ENCODE measurements around the gene USP12.

USP12 gene

GRCh38 chr13:27035892-27036235 lies 135.7 kb downstream of the USP12 start:
- no peak for DNase-seq (ENCODE audit: low read depth)

GRCh38 chr13:27034678-27035111 lies 136.9 kb downstream of the USP12 start:
- DNase-seq (ENCODE audit: low read depth): no peak

- no peak for DNase-seq (ENCODE audit: low read depth)
Measured at GRCh38 chr13:27028683-27029480, 142.7 kb downstream of the USP12 start.

GRCh38 chr13:27027086-27027667 lies 144.4 kb downstream of the USP12 start:
- DNase-seq (ENCODE audit: low read depth): no peak

GRCh38 chr13:27026396-27026795 lies 145.2 kb downstream of the USP12 start:
- DNase-seq (ENCODE audit: low read depth): no peak

- DNase-seq (ENCODE audit: low read depth): no peak
Measured at GRCh38 chr13:27024776-27025492, 146.7 kb downstream of the USP12 start.

GRCh38 chr13:27024074-27024461 lies 147.5 kb downstream of the USP12 start:
- DNase-seq (ENCODE audit: low read depth): no peak

GRCh38 chr13:27023385-27024073 lies 148.1 kb downstream of the USP12 start:
- no peak for DNase-seq (ENCODE audit: low read depth)

- no peak for DNase-seq (ENCODE audit: low read depth)
Measured at GRCh38 chr13:27022571-27023311, 148.9 kb downstream of the USP12 start.

GRCh38 chr13:27020415-27020814 lies 151.2 kb downstream of the USP12 start:
- DNase-seq (ENCODE audit: low read depth): no peak

- DNase-seq (ENCODE audit: low read depth): no peak
Measured at GRCh38 chr13:27018882-27019281, 152.7 kb downstream of the USP12 start.

GRCh38 chr13:27018344-27018861 lies 153.2 kb downstream of the USP12 start:
- DNase-seq (ENCODE audit: low read depth): no peak

GRCh38 chr13:27016875-27017274 lies 154.7 kb downstream of the USP12 start:
- DNase-seq (ENCODE audit: low read depth): no peak
